Suppressor macrophage (primary cell): Measurements from ENCODE around the gene SKI.
"Not testable (repeated sequence)": the region's sequence is repeated elsewhere in the genome, so short reads cannot be mapped to it uniquely, and the experiment has no call there.

Experiments
- DNase-seq, 4 experiments: peaks; one replicate each; pipeline ENCODE4 v3.0.0-alpha.2; 2020 to 2022

The SKI gene

DNA sequence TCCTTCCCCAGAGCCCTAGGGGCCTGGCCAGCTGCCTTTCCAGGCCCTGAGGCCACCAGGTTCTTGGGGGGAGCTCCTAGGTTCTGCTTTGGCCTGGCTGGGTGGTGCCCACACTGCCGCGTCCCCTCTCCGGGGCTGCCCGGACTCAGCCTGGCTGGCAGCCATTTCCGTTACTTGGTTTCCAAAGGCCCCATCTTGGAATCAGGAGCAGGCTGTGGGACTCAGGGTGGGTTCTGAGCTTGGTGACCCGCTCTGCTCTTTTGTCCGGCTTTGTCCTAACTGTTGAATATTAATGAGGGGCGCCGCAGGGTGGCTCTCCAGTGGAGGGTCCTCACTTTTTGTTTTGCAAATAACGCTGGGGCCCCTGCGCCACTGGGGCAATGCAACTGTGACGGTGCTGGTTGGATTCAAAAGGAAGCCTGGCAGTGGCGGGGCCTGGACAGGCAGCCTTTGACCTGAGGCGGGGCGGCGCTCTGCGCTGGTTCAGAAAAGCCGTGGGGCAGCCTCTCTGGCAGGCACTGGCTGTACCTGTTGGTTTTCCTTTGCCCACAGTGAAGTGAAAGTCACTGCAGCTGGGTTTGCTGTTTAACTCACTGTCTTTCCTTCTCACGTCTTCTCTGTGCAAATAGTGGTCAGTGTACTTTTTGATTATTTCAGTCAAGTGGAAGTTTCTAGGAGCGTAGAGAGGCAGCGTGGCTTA lies 20.2 kb downstream of the SKI start:
- DNase-seq = no peak

DNA sequence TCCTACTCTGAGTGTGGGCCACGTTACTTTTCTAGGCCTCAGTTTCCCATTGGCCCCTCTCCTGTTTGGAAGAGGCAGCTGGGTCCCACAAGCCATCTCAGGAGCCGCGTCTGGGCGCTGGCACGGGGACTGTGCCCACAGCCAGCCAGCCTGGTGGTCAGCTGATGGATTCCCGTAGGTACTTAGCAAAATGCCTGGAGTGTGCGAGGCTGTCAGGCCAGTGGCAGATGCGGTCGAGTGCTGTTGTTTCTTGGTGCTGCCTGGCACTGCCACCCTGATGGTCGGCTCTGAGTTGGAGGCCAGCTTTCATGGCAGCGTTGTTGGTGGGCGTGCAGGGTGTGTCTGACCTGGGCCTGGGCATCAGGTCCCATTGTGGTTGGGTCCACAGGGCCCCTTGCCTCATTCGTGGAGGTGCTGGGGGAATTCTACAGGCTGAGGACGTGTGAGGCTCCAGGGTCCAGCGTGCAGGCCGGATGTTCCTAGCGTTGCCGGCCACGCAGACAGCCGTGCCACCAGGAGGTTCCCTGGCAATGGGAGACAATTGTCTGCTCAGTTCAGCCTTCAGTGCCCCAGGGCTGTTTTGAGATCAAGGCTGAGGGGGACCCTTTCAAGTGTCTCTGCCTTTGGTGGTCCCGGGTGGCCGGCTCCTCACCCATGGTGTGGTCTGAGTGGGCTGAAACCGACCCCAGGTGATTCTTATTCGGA lies 20.9 kb downstream of the SKI start:
- no peak for DNase-seq

DNA sequence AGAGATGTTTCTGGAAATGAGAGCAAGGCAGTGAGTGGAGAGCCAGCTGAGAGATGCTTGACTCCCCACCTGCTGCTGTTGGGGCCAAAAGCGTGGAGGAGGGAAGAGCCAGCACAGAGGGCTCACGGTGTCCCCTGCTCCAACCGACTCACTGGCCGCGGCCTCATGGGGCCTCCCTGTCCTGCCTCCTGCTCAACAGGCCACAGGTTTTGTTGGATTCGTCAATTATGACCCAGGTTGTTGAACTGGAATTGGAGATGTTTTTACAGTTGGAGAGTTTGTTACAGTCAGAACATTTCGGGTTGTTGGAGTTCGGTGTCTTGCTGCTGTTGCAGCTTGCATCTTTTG lies 21.4 kb downstream of the SKI start:
- DNase-seq = no peak

DNA sequence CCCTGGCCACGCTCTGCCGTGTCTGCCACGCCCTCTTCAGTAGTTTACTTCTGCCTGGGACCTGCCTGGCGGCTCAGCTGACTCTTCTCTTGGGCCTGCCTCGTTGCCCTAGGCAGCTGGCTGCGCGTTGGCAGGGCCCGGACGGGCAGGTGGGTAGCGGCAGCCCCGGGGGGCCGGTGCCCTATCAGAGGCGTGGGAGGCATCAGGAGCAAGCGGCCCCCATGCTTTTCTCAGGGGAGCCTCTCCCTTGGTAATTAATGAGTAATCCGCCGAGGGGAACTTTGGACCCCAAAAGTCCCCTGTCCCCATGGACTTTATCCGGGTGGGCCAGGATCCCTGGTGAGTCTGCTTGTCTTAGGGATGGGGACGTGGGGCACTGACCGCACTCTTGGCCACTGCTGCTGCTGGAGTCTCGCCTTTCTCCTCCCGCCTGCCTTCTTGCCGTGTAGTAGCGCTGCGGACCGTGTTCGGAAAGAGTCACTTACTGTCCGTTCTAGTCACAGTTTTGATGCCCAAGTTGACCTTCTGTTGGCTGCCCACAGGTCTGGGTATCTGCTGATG lies 22.7 kb downstream of the SKI start:
- DNase-seq = no peak

DNA sequence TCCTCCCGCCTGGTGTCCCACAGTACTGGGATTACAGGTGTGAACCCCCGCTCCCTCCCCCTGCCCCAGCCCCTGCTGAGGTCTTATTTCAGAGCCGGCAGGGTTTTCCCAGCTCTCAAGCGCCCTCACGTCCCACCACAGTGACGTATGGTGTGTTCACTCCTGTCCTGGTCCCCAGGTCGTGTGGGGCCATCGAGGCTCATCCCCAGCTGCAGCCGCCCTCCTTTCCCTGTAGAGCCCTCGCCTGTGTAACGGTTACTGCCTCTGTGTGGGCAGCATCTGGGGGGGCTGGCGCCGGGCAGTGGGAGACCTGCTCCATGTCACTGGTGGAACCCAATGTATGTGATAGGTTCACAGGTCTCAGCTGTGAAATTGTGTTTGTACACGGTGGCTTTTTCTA lies 23.2 kb downstream of the SKI start:
- no peak for DNase-seq

DNA sequence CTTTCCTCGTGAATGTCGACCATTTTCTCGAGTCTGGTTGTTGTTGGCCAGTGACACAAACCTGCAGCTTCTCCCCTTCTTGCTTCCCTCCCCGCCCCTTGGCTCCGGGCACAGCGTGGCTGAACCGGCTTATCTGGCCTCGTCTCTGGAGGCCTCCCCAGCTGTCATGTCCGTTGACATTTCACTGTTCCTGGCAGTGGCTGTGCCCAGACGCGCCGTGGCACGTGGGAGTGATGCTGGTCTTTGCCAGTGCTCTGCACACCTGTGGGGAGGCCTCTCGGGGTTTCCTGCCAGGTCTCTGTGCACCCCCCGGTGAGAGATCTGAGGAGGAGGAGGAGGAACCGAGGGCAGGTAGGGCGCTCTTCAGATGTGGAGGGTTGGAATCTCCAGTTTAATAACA lies 23.7 kb downstream of the SKI start:
- no peak for DNase-seq

DNA sequence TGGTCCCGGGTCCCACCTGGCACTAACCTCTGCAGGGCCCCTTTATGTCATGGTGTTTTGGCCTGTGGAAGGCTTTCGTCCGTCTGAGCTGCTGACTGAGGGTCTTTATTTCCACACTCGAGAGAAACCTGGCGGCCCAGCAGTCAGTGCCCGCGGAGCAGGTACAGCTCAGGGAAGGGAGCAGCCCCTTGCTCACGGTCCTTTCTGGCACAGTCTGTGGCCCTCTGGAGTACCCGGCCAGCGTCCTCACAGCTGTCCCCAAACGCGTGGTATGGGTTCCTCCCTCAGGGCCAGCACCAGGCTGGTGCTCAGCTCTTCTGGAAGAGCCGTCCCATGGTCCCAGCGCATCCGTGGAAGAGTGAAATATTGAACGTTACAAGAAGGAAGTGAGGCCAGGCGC lies 24.3 kb downstream of the SKI start:
- no peak for DNase-seq

DNA sequence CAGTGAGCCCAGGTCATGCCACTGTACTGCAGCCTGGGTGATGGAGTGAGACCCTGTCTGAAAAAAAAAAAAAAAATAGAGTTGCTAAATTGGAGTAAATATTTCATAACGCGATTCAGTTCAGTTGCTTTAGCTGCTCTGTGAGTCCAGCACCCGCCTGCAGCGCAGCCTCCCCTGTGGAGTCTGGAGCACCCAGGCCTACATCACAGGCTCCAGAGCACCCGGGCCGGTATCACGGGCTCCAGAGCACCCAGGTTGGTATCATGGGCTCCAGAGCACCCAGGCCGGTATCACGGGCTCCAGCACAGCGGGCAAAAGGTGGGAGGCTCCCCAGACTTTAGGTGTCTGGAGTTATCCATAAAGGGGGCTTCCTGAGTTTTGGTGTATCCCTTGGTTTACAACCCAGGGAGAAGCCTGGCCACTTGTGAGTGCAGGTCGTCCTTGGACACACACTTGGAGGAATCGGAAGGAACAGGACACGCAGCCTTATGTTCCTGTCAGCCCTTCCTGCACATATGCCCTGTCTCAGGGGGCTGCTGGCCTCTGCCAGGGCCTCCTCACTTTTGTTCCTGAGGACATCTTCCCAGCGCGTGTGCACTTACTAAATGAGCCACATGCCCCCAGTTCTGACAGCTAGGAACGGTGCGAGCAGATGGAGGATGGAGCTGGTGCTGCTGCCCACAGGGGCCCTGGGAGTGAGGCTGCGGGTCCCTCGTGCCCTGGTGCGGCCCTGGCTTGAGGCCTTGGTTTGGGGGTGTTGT lies 25.1 kb downstream of the SKI start:
- DNase-seq = no peak

DNA sequence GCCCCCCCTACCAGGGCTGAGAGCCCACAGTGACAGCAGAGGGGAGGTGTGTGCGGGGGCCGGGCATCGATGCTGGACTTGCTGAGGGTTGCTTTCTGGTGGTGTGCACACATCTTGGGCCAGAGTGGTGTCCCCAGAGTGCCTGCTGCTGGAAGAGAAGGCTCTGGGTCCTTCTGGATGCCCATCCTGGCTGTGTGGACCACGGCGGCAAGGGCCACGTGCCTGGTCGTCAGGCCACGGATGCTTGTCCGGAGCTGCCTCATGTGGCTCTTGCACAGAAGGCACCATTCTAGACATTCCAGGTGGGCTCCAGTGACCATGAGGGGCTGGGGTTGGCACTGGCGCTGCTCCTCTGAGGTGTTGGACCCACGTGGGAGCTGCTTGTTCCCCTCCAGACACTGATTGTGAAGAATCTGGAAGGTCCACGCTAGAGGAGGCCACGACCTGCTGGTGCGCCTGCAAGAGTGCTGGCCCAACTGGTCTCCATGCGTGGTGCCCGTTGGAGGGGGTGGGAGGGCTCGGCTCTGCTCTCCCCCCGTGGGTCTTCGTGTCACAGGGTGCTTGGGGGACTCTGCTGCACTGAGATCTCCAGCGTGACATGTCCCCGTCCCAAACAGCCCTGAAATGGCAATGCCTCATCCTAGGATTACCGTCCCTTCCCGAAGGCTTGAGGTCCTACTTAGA lies 25.8 kb downstream of the SKI start:
- no peak for DNase-seq

DNA sequence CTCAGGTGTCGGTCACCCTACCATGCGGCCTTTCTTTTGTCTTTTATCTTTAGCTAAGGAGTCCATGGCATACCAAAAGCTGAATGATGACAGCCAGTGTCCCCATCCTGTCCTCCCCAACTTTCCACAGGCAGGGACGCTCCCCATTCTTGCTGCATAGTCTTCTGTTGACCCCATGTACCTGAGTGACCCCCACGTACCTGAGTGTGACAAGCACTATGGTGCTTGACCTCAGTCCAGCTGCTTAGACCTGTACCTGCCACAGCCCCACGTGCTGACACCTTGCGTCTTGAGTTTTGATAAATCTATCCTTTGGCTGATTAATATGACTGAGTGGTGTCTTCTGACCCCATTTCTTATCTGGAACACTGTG lies 26.9 kb downstream of the SKI start:
- no peak for DNase-seq

DNA sequence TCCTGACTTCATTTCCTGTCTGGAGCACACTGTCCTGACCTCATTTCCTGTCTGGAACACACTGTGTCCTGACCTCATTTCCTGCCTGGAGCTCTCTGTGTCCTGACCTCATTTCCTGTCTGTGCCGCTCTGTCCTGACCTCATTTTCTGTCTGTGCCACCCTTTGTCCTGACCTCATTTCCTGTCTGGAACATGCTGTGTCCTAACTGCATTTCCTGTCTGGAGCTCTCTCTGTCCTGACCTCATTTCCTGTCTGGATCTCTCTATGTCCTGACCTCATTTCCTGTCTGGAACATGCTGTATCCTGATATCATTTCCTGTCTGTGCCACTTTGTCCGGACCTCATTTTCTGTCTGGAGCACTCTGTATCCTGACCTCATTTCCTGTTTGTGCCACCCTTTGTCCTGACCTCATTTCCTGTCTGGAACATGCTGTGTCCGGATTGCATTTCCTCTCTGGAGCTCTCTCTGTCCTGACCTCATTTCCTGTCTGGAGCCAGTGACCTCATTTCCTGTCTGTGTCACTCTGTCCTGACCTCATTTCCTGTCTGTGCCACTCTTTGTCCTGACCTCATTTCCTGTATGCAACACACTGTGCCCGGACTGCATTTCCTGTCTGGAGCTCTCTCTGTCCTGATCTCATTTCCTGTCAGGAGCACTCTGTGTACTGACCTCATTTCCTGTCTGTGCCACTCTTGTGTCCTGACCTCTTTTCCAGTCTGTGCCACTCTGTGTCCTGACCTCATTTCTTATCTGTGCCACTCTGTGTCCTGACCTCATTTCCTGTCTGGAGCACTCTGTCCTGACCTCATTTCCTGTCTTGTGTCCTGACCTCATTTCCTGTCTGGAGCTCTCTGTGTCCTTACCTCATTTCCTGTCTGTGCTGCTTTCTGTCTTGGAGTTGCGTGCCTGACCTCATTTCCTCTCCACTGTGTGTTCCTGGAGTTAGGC lies 27.6 kb downstream of the SKI start:
- peak; percentile 69 to 89 (median 71) for DNase-seq

DNA sequence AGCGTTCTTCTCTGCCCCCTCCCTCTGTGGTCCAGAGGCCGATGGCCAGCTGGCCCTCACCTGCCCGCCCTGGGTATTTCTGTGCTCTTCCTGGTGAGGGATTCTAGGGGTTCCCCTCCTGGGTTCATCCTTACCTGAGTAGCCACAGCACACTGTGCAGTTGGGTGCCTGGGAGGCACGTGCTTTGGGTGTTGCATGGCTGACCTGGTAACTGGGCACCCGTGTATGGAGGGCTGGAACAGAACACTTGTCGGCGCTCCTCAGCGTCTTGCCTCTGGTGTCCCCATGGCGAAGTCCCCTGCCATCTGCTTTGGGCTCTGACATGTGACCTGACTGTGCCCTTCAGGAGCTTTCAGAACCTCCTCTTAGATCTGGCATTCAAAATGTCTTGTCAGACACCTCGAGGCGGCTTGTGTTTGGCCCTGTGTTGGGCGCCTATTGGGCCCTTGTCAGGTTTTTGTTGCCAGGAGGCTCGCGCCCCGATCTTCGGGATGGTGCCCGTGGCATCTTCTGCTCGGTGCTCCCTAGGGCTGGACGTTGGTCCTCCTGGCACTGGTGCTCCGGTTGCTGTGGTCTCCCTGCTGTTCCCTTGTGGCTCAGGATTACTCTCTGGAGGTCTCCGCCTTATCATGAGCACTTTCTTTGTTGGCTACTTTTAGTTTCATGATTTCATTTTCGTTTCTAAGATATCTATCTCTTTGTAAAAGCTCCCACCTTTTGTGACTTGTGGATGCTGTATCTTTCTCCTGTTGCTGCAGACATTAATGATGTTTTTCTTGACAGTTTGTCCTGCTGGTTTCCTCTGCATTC lies 28.5 kb downstream of the SKI start:
- no peak for DNase-seq

DNA sequence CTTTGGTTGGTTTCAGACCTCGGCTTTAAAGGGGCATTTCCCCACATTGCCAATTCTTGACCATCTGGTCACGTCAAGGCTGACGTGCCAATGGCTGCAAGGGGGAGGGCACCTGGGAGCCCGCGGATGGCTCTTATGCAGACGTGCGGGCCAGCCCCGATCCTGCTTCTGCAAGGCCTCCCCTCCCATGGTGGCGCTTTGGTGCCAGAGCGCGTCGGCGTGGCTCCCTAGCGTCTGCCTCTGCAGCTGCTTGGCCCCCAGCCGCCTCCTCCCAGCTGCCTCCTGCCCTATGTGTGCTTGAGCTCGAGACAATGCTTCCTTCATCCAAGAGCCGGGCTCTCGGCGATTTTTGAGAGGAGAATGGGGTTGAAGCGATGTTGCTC lies 29.1 kb downstream of the SKI start:
- DNase-seq = no peak

DNA sequence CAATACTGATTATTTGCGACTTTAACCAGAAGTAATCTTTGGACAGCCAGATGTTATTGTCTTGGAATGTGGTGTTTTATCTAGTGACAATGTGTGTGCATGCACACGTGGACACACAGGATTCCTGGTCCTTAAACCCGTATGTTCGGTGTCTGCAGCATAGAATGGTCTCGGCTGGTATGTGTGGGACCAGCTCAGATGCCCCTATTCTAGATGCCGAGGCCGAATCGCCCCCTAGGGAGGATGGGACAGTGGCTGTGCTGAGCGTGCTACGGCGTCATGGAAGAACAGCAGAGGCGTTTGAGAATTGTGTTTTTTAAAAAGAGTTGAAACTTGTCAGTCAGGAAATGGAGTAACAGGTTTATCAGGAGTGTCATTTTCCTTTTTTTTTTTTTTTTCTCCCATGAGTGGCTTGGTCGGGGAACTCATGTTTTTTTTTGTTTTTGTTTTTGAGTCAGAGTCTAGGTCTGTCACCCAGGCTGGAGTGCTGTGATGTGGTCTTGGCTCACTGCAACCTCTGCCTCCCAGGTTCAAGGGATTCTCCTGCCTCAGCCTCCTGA lies 30.1 kb downstream of the SKI start:
- no peak for DNase-seq

DNA sequence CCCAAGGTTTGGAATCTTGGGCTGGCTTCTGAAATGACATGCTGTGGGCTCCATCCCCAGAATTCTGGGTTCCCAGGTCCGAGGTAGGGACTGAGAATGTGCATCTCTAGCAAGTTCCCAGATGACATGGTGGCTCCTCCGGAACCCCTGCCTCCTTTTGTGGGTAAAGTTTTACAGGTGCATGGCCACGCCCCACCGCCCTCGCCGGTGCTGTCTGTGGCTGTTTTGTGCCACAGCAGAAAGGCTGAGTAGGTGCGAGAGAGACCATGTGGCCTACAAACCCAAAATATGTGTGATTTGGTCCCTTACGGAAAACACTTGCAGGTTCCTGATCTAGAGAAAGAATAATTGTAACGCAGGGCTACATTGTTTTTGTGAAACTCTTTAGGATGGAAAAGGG lies 30.9 kb downstream of the SKI start:
- no peak for DNase-seq

DNA sequence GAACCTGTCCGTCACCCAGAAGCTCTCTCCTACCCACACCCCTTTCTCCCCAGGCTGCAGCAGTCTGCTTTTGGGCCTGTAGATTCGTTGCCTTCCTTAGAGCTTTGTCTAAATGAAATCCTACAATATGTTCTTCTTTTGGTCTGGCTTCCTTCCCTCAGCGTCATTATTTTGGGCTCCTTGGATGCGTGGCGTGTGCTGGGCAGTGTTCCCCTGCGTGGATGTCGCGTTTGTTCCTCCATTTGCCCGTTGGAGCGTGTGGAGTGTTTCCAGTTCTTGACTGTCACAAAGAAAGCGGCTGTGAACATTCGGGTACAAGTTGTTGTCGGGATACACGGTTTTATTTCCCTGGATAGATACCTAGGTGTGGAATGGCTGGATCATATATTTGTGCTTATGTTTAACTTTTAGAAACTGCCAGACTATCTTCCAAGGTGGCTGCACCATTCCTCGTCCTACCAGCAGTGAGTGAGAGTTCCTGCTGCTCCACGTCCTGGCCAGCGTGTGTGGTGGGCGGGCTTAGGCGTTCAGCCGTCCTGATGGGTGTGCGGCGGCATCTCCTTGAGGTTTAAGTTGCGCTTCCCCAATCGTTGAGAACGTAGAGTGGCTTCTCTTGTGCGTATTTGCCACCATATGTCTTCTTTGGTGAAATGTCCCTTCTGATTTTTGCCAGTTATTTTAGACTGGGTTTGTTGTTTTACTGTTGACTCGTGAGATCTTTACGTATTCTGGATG lies 31.7 kb downstream of the SKI start:
- DNase-seq = peak; percentile 8 to 55 (median 46)

DNA sequence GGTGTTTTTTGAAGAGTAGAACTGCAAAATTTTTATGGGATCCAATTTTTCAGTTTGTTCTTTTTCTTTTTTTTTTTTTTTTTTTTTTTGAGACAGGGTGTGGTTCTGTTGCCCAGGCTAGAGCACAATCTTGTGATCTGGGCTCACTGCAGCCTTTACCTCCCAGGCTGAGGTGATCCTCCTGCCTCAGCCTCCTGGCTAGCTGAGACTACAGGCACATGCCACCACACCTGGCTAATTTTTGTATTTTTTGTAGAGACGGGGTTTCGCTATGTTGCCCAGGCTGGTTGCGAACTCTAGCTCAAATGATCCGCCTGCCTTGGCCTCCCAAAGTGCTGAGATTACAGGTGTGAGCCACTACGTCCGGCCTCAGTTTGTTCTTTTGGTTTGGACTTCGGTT lies 32.4 kb downstream of the SKI start:
- not testable (repeated sequence) for DNase-seq

DNA sequence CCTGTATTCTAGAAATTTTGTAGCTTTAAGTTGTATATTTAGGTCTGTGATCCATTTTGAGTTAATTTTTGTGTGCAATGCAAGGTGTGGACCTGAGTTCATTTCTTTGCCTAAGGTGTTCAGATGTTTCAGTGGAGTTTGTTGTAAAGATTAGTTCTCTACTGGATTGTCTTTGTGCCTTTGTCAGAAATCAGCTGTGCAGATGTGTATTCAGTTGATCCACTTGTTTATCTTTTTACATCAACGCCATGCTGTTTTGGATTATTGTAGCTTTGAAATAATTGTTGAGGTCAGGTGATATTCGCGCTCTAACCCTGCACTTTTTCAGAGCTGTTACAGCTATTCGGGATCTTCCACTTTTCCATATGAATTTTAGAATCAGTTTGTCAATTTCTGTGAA lies 32.8 kb downstream of the SKI start:
- no peak for DNase-seq

DNA sequence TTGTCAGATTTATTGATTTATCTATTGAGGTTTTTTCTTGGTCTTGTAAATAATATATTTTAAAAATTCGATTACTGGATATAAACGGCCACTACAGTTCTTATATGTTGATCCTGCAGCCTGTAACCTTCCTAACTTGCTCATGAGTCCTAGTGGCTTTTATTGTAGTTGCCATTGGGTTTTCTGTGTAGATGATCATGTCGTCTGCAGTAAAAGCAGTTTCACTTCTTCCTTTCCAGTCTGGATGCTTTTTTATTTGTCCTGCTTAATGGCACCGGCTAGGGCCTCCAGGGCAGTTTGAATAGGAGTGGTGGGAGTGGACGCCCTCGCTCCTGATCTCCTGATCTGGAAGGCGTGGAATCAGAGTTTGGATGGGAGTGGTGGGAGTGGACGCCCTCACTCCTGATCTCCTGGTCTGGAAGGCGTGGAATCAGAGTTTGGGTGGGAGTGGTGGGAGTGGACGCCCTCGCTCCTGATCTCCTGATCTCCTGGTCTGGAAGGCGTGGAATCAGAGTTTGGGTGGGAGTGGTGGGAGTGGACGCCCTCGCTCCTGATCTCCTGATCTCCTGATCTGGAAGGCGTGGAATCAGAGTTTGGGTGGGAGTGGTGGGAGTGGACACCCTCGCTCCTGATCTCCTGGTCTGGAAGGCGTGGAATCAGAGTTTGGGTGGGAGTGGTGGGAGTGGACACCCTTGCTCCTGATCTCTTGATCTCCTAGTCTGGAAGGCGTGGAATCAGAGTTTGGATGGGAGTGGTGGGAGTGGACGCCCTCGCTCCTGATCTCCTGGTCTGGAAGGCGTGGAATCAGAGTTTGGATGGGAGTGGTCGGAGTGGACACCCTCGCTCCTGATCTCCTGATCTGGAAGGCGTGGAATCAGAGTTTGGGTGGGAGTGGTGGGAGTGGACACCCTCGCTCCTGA lies 33.6 kb downstream of the SKI start:
- peak; percentile 8 to 57 (median 36) for DNase-seq
